GM12872 (cell line): Measurements from ENCODE around the gene ODC1.

Source experiments
- TF ChIP-seq, protein P1 (sequence below): IDR thresholded peaks from 3 replicates; pipeline ENCODE4 v1.5.1; 2011; ENCODE audit warnings: low read depth, mild to moderate bottlenecking, low read length, moderate library complexity; ENCODE audit not compliant: insufficient read depth

Gene ODC1

GRCh38 chr2:10439185-10439879, 8.8 kb downstream of the ODC1 start:
- TF ChIP-seq, protein P1, sequence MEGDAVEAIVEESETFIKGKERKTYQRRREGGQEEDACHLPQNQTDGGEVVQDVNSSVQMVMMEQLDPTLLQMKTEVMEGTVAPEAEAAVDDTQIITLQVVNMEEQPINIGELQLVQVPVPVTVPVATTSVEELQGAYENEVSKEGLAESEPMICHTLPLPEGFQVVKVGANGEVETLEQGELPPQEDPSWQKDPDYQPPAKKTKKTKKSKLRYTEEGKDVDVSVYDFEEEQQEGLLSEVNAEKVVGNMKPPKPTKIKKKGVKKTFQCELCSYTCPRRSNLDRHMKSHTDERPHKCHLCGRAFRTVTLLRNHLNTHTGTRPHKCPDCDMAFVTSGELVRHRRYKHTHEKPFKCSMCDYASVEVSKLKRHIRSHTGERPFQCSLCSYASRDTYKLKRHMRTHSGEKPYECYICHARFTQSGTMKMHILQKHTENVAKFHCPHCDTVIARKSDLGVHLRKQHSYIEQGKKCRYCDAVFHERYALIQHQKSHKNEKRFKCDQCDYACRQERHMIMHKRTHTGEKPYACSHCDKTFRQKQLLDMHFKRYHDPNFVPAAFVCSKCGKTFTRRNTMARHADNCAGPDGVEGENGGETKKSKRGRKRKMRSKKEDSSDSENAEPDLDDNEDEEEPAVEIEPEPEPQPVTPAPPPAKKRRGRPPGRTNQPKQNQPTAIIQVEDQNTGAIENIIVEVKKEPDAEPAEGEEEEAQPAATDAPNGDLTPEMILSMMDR = no peak

- TF ChIP-seq, protein P1 = no peak
These were observed 9.4 kb downstream of the ODC1 start for GRCh38 chr2:10438688-10439087.

DNA sequence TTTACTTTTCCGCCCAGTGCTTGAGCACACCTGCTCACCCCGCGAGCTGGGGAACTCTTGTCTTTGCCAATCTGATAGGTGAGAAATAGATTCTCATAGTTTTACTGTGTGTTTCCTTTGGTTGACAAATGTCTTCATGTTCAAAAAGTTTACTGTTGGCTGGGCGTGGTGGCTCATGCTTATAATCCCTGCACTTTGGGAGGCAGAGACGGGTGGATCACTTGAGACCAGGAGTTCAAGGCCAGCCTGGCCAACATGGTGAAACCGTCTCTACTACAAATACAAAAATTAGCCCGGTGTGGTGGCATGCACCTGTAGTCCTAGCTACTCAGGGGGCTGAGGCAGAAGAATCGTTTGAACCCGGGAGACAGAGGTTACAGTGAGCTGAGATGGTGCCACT, 10.3 kb downstream of the ODC1 start:
- TF ChIP-seq, protein P1 = no peak

- TF ChIP-seq, protein P1 = no peak
These were observed 11.5 kb downstream of the ODC1 start for GRCh38 chr2:10436583-10437110.

GRCh38 chr2:10435820-10436204, 12.3 kb downstream of the ODC1 start:
- TF ChIP-seq, protein P1 = no peak

DNA sequence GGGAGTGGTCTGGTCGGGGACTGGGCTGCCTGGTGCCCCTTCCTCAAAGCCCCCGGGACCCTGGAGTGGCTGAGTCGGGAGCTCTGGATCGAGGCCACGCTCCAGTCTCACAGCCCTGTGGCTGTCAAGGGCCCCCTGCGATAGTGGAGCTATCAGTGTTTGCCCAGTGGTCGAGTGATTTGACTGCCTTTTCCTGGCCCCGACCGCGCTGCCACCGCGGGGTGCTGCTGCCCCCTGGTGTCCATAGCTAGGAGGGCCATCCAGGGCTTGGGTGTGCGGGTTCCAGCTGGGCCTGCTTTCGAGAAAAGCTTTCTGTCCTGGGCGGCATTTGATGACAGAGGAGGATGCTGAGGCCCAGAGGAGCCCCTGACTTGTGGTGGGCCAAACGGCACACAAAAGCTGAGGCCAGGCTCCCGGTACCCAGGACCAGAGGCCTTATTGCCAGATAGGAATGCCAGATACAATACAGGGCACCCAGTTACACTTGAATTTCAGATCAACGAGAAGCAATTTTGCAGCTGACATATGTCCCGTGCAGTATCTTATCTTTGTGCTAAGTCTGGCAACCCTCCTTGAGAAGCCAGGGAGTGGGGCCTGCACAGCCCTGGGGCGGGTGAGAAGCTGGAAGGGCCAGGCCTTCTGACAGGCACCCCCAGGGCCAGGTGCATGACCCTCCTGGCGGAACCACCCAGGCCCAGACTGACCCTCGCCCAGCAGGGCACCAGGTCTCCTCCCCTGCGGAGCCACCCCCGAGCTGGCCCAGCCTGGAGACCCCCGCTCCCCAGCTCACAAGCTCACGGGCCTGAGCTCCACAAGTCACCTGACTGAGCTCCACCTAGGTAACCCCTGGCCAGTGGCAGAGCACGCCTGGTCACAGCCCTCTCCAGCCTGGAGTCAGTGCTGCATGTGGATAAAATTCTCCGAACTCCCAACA, 13.0 kb downstream of the ODC1 start:
- TF ChIP-seq, protein P1 = peak; percentile 94
